T47D (cell line): ENCODE measurements around the gene NPC2.
A peak's percentile ranks its signal among the peaks of the same experiment; 100 is the strongest.

ENCODE experiments used
- DNase-seq, 2 experiments: peaks; one replicate each; pipeline versions ENCODE4 v3.0.0 to v3.0.0-alpha.2; 2011 to 2012; ENCODE audit warnings: low read depth in 1 of 2, low spot score in 1 of 2
- JUND ChIP-seq: IDR thresholded peaks from 2 replicates; pipeline ENCODE4 v1.6.1; 2012; ENCODE audit warnings: low read depth
- in situ Hi-C: cut with HindIII; loops from 2 replicates; pipeline ENCODE4 v1.10.0; 2016; ENCODE audit warnings: low sequenced_read_pairs, low pct_unique_long_range_greater_than_20kb

NPC2 gene

GRCh38 chr14:74514471-74514941, 21.4 kb upstream of the NPC2 start:
- no peak for TF ChIP-seq JUND
- no peak for DNase-seq
- in situ Hi-C loops = no loop called here

- DNase-seq = no peak
- in situ Hi-C loops = no loop called here
- TF ChIP-seq JUND = no peak
Measured at GRCh38 chr14:74511966-74512830, 19.1 kb upstream of the NPC2 start.

- DNase-seq = no peak
- TF ChIP-seq JUND = no peak
- in situ Hi-C loops = no loop called here
Measured at GRCh38 chr14:74510959-74511409, 17.9 kb upstream of the NPC2 start.

GRCh38 chr14:74510223-74510931, 17.3 kb upstream of the NPC2 start:
- in situ Hi-C loops = no loop called here
- DNase-seq = no peak
- TF ChIP-seq JUND = no peak

GRCh38 chr14:74509587-74510222, 16.6 kb upstream of the NPC2 start:
- in situ Hi-C loops = no loop called here
- TF ChIP-seq JUND = no peak
- DNase-seq = no peak

- DNase-seq = no peak
- no peak for TF ChIP-seq JUND
- in situ Hi-C loops = no loop called here
Measured at GRCh38 chr14:74508844-74509428, 15.8 kb upstream of the NPC2 start.

- peak in 1 of 2 experiments; percentile 58 for DNase-seq
- in situ Hi-C loops = no loop called here
- TF ChIP-seq JUND = no peak
Measured at GRCh38 chr14:74508292-74508731, 15.2 kb upstream of the NPC2 start.

GRCh38 chr14:74507840-74508239, 14.7 kb upstream of the NPC2 start:
- no peak for TF ChIP-seq JUND
- DNase-seq = no peak
- in situ Hi-C loops = no loop called here

GRCh38 chr14:74507085-74507484, 14.0 kb upstream of the NPC2 start:
- in situ Hi-C loops = no loop called here
- DNase-seq = no peak

GRCh38 chr14:74506411-74506851, 13.3 kb upstream of the NPC2 start:
- no peak for DNase-seq
- TF ChIP-seq JUND = no peak
- in situ Hi-C loops = no loop called here

More at GRCh38 chr14:74507085-74507484, 14.0 kb upstream of the NPC2 start:
- TF ChIP-seq JUND = no peak

- in situ Hi-C loops = no loop called here
- TF ChIP-seq JUND = no peak
- no peak for DNase-seq
Measured at GRCh38 chr14:74505831-74506230, 12.7 kb upstream of the NPC2 start.
